ENCODE data around the gene SURF4. TPM values are rescaled to one million over a fixed set of nuclear protein-coding genes. Genes with fewer than 3 reads are reported as not detected.

The SURF4 gene
- total and polyA plus RNA-seq, 2 of the 13 experiments (the other 11 are each of a cell fraction or from before 2014, with no cell fraction given): 220 to 265 TPM

- in situ Hi-C loops (cut with HindIII; ENCODE audit: extremely low pct_ligation_motif_present, low pct_unique_long_range_greater_than_20kb): no loop called here
- DNase-seq (ENCODE audit: low spot score): no peak
- no peak for ATAC-seq
- WGBS (ENCODE audit: low lambda C conversion rate): 82% methylated on average over 2 of the region's 7 CpGs
- peak overlapping the region; percentile 30 for H3K4me2 ChIP-seq (ENCODE audit: low read depth, low read length)
- peaks cover 84% of the 10 kb centered on the region for H3K79me2 ChIP-seq (ENCODE audit: insufficient read depth, low read length)
- intact Hi-C loops (cut with micrococcal nuclease; ENCODE audit: unreplicated experiment): no loop called here
- BruUV-seq (replicated peaks): no TSS peak
- H4K20me1 ChIP-seq (ENCODE audit: insufficient read depth, low read length): peaks cover 80% of the 10 kb centered on the region
- H3K27me3 ChIP-seq (ENCODE audit: control insufficient read depth in 1 of 2, insufficient read depth in 2 of 2, low read length in 2 of 2): no peaks in the 10 kb centered on the region
- CTCF ChIA-PET (ENCODE audit: low intra/inter-chr PET ratio, low total read pairs): no interaction called here
- POLR2A ChIA-PET: interaction anchor here (1.1 to 1.8 kb wide), 5 partner anchors 9 to 24 kb away, joined by 3 to 7 read pairs (median 3); partner anchors contain the start of genes MED22 and RPL7A
- H3K9me3 ChIP-seq (ENCODE audit: low read length): no peaks in the 10 kb centered on the region
- H3K4me3 ChIP-seq (replicated peaks in 1 of 3; ENCODE audit: insufficient read depth in 1 of 3, low read depth in 2 of 3, low read length in 3 of 3): no peak overlapping the region
- H2AFZ ChIP-seq (ENCODE audit: low read length): no peak overlapping the region
- H3K36me3 ChIP-seq (replicated peaks in 1 of 2; ENCODE audit: control insufficient read depth in 1 of 2, insufficient read depth in 2 of 2, low read length in 2 of 2): peaks cover 11 to 62% of the 10 kb centered on the region in 2 experiments
- H3K4me1 ChIP-seq (ENCODE audit: insufficient read depth, low read length): peaks cover 68% of the 10 kb centered on the region
- H3K9ac ChIP-seq (ENCODE audit: insufficient read depth, low read depth, low read length): peak overlapping the region; percentile 13; the same call in 1 of the 2 replicates
- H3K27ac ChIP-seq (ENCODE audit: extremely low read length, insufficient read depth, low read length): no peak overlapping the region
- FAIRE-seq: no peak
- TF ChIP-seq ZNF264 (CRISPR knock-in tag; IDR thresholded peaks at IDR 0.05): no peak
- no peak for TF ChIP-seq ZFP36L1 (CRISPR knock-in tag; IDR thresholded peaks at IDR 0.05)
- peak; percentile 9; the same call in 1 of the 2 replicates for TF ChIP-seq ZNF687 (CRISPR knock-in tag; IDR thresholded peaks at IDR 0.05)
- TF ChIP-seq ZKSCAN8 (CRISPR knock-in tag; IDR thresholded peaks at IDR 0.05; ENCODE audit: borderline replicate concordance): no peak
- TF ChIP-seq E2F2 (CRISPR knock-in tag; IDR thresholded peaks at IDR 0.05; ENCODE audit: borderline replicate concordance): no peak
- TF ChIP-seq ZNF501 (CRISPR knock-in tag; IDR thresholded peaks at IDR 0.05): no peak
- no peak for TF ChIP-seq HMG20B (CRISPR knock-in tag; conservative IDR thresholded peaks at IDR 0.05)
- no peak for TF ChIP-seq GZF1 (CRISPR knock-in tag; IDR thresholded peaks at IDR 0.05)
- no peak for TF ChIP-seq ZNF260 (CRISPR knock-in tag; IDR thresholded peaks at IDR 0.05; ENCODE audit: borderline replicate concordance, low read depth)
- no peak for TF ChIP-seq ZNF878 (CRISPR knock-in tag; IDR thresholded peaks at IDR 0.05)
- TF ChIP-seq ELK4 (CRISPR knock-in tag; IDR thresholded peaks at IDR 0.05; ENCODE audit: borderline replicate concordance): no peak
- TF ChIP-seq EEA1 (CRISPR knock-in tag; IDR thresholded peaks at IDR 0.05; ENCODE audit: borderline replicate concordance): no peak
- no peak for TF ChIP-seq ZFP37 (CRISPR knock-in tag; IDR thresholded peaks at IDR 0.05; ENCODE audit: borderline replicate concordance)
- peak in 1 of 2 experiments; percentile 15; a peak in 1 of 4 replicates for TF ChIP-seq MAFK (conservative IDR thresholded peaks at IDR 0.05 in 1 of 2, IDR thresholded peaks at IDR 0.05 in 1 of 2; ENCODE audit: low read length in 2 of 2)
- TF ChIP-seq ZFYVE20 (CRISPR knock-in tag; IDR thresholded peaks at IDR 0.05; ENCODE audit: borderline replicate concordance, low read depth): no peak
- TF ChIP-seq ZNF138 (CRISPR knock-in tag; IDR thresholded peaks at IDR 0.05; ENCODE audit: low read depth): no peak
- TF ChIP-seq POLR2AphosphoS2 (IDR thresholded peaks at IDR 0.05; ENCODE audit: low read depth, low read length): 0 out of 2 replicates have a peak, but pooled peaks have one; percentile 55
- TF ChIP-seq KLF11 (CRISPR knock-in tag; IDR thresholded peaks at IDR 0.05): no peak
- no peak for TF ChIP-seq ZC3H4 (CRISPR knock-in tag; IDR thresholded peaks at IDR 0.05; ENCODE audit: borderline replicate concordance)
- no peak for TF ChIP-seq CENPT (CRISPR knock-in tag; IDR thresholded peaks at IDR 0.05; ENCODE audit: low read depth)
Observed at GRCh38 chr9:133372144-133372543, 3.7 kb downstream of the SURF4 start.
